ENCODE data around the gene CD274.

CD274 gene

GRCh38 chr9:5450359-5451091, at the start of gene CD274:
CD274 (plus strand) TSS chr9:5450542; CDS start chr9:5456114, 5,572 bp downstream.
- H3K4me3 ChIP-seq (ENCODE audit: low read depth, low read length) = peak within 1 kb of the TSS; percentile 76
- TF ChIP-seq, protein P1, sequence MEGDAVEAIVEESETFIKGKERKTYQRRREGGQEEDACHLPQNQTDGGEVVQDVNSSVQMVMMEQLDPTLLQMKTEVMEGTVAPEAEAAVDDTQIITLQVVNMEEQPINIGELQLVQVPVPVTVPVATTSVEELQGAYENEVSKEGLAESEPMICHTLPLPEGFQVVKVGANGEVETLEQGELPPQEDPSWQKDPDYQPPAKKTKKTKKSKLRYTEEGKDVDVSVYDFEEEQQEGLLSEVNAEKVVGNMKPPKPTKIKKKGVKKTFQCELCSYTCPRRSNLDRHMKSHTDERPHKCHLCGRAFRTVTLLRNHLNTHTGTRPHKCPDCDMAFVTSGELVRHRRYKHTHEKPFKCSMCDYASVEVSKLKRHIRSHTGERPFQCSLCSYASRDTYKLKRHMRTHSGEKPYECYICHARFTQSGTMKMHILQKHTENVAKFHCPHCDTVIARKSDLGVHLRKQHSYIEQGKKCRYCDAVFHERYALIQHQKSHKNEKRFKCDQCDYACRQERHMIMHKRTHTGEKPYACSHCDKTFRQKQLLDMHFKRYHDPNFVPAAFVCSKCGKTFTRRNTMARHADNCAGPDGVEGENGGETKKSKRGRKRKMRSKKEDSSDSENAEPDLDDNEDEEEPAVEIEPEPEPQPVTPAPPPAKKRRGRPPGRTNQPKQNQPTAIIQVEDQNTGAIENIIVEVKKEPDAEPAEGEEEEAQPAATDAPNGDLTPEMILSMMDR (IDR thresholded peaks at IDR 0.05; ENCODE audit: low read depth, low read length, missing control alignments) = peak; percentile 58
- DNase-seq (ENCODE audit: low read depth) = peak; percentile 73

DNA sequence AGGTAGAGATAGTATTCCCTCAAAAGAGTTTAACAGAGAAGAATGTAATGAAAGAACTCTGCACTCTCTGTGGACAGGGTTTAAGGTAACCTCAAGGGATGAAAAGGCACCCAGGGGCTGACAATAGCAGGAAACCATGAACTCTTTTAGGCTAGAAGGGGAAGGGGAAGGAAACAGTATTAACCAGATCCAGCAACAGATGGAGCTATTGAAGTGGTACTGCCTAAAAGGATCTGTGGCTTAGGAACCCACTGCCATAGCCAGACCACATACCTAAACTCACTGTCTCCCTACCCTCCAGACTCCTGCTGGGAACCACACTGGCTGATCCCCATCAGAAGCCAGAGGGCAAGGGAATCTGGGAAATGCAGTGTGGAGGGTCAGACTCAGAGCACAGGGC, 48.1 kb upstream of the CD274 start:
- DNase-seq (ENCODE audit: low read depth) = no peak
- TF ChIP-seq, protein P1 (IDR thresholded peaks at IDR 0.05; ENCODE audit: low read depth, low read length, missing control alignments) = no peak
- no peak overlapping the region for H3K4me3 ChIP-seq (ENCODE audit: low read depth, low read length)

- no peak overlapping the region for H3K4me3 ChIP-seq (ENCODE audit: low read depth, low read length)
- TF ChIP-seq, protein P1 (IDR thresholded peaks at IDR 0.05; ENCODE audit: low read depth, low read length, missing control alignments) = no peak
- no peak for DNase-seq (ENCODE audit: low read depth)
Measured at GRCh38 chr9:5408596-5408995, 41.7 kb upstream of the CD274 start.

DNA sequence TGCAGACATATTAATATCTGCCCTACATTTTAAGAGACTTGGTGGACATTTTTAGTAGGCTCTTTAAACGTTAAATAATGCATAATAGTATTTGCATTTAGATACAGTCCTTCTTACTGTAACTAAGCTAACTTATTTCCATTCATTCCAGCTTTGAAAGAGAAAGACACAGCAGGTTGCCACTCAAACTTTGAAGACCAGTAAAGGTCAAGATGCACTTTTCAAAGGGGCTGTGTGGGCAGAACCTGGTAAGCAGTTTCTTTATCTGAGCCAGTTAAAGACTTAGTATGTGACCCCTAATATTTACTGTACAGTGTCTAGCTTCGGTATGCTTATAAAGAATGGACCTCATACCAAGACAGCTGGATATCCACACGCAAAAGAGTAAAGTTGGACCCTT, 33.4 kb upstream of the CD274 start:
- no peak for DNase-seq (ENCODE audit: low read depth)
- TF ChIP-seq, protein P1 (IDR thresholded peaks at IDR 0.05; ENCODE audit: low read depth, low read length, missing control alignments) = no peak
- H3K4me3 ChIP-seq (ENCODE audit: low read depth, low read length) = no peak overlapping the region

DNA sequence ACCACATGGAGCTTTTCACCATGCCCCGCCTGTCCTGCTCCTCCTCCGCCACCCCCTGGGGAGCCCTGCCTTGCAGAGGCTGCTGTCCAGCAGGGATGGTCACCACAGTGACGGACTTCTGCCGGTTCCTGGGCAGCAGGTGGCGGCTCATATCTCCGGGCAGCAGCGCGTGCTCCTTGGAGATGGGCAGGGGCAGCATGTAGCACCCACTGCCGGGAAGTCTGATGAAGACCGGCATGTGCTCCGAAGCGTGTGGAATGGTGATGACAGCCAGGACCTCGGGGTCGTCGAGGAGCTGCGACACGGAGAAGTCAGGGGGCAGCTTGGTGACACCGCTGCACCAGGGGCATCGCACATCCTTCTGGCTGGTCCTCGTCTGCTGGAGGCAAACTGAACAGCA, 31.9 kb upstream of the CD274 start:
- TF ChIP-seq, protein P1 (IDR thresholded peaks at IDR 0.05; ENCODE audit: low read depth, low read length, missing control alignments) = no peak
- no peak overlapping the region for H3K4me3 ChIP-seq (ENCODE audit: low read depth, low read length)
- DNase-seq (ENCODE audit: low read depth) = no peak

DNA sequence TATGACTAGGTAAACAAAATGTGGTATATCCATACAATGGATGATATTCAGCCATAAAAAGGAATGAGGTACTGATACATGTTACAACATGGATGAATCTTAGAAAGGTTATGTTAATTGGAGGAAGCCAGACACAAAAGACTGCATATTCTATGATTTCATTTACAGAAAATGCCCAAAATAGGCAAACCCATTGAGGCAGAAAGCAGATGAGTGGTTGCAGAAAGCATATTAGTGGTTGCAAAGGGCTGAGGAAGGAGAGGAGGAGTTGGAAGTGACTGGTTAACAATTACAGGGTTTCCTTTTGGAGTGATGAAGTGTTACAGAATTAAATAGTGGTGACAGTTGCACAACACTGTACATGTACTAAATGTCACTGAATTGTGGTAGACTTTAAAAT, 30.4 kb upstream of the CD274 start:
- TF ChIP-seq, protein P1 (IDR thresholded peaks at IDR 0.05; ENCODE audit: low read depth, low read length, missing control alignments) = no peak

GRCh38 chr9:5421163-5421562, 29.2 kb upstream of the CD274 start:
- TF ChIP-seq, protein P1 (IDR thresholded peaks at IDR 0.05; ENCODE audit: low read depth, low read length, missing control alignments) = no peak
- no peak for DNase-seq (ENCODE audit: low read depth)
- H3K4me3 ChIP-seq (ENCODE audit: low read depth, low read length) = no peak overlapping the region

More for the DNA sequence above, 30.4 kb upstream of the CD274 start:
- no peak overlapping the region for H3K4me3 ChIP-seq (ENCODE audit: low read depth, low read length)
- no peak for DNase-seq (ENCODE audit: low read depth)

Measured in GM12864 (cell line).